GM19468 (cell line): ENCODE data around the gene PPM1L.
"Not testable (repeated sequence)": the region's sequence is repeated elsewhere in the genome, so short reads cannot be mapped to it uniquely, and the experiment has no call there.

Source experiments
- ATAC-seq: cut with Tn5 transposase; IDR thresholded peaks from one replicate; pipeline ENCODE4 v1.9.1; 2021; ENCODE audit warnings: mild to moderate bottlenecking, moderate library complexity, moderate number of reproducible peaks; ENCODE audit not compliant: unreplicated experiment; ENCODE audit errors: extremely low read depth

The PPM1L gene

GRCh38 chr3:161025911-161026310 lies 269.9 kb downstream of the PPM1L start:
- ATAC-seq = no peak

- ATAC-seq = no peak
Observed at GRCh38 chr3:161026612-161027510, 270.8 kb downstream of the PPM1L start.

- ATAC-seq = no peak
Observed at GRCh38 chr3:161028555-161029153, 272.6 kb downstream of the PPM1L start.

GRCh38 chr3:161031134-161031533 lies 275.1 kb downstream of the PPM1L start:
- no peak for ATAC-seq

GRCh38 chr3:161034913-161035550 lies 279.0 kb downstream of the PPM1L start:
- ATAC-seq = not testable (repeated sequence)

GRCh38 chr3:161035711-161036110 lies 279.7 kb downstream of the PPM1L start:
- ATAC-seq = no peak

- no peak for ATAC-seq
Observed at GRCh38 chr3:161038725-161039124, 282.7 kb downstream of the PPM1L start.

- ATAC-seq = peak; percentile 40
Observed at GRCh38 chr3:161042023-161042501, 286.0 kb downstream of the PPM1L start.

GRCh38 chr3:161043336-161044035 lies 287.5 kb downstream of the PPM1L start:
- ATAC-seq = peak; percentile 67

GRCh38 chr3:161049683-161050248 lies 293.7 kb downstream of the PPM1L start:
- ATAC-seq = no peak

GRCh38 chr3:161050935-161051334 lies 294.9 kb downstream of the PPM1L start:
- no peak for ATAC-seq

- ATAC-seq = no peak
Observed at GRCh38 chr3:161051856-161052255, 295.8 kb downstream of the PPM1L start.

- no peak for ATAC-seq
Observed at GRCh38 chr3:161054860-161055604, 299.0 kb downstream of the PPM1L start.

- no peak for ATAC-seq
Observed at GRCh38 chr3:161064413-161064812, 308.4 kb downstream of the PPM1L start.

GRCh38 chr3:161066930-161067329 lies 310.9 kb downstream of the PPM1L start:
- no peak for ATAC-seq

GRCh38 chr3:161067335-161067734 lies 311.3 kb downstream of the PPM1L start:
- no peak for ATAC-seq

- ATAC-seq = peak; percentile 91
Observed at GRCh38 chr3:161069511-161070251, 313.6 kb downstream of the PPM1L start.

- no peak for ATAC-seq
Observed at GRCh38 chr3:161070252-161070930, 314.4 kb downstream of the PPM1L start.
